HepG2 (cell line): Measurements from ENCODE around the gene RASA2. TPM values are rescaled to one million over a fixed set of nuclear protein-coding genes. Genes with fewer than 3 reads are reported as not detected.

ENCODE experiments used
- CEBPB ChIP-seq: IDR thresholded peaks from 2 replicates; pipeline ENCODE4 v1.6.1; 2011; ENCODE audit warnings: low read depth, low read length, improper control_type of control experiment, borderline replicate concordance
- DMAP1 ChIP-seq: IDR thresholded peaks from 2 replicates; pipeline ENCODE4 v1.6.1; 2016
- GTF3A ChIP-seq: sonication (generic); formaldehyde crosslinking; conservative IDR thresholded peaks from 2 replicates; pipeline ENCODE4 v1.4.0; 2020; ENCODE audit warnings: mild to moderate bottlenecking, missing genetic modification reagents
- HDAC2 ChIP-seq: sonication (generic); formaldehyde crosslinking; IDR thresholded peaks from 2 replicates; pipeline ENCODE4 v1.4.0; 2020; ENCODE audit warnings: missing genetic modification reagents
- KAT7 ChIP-seq: IDR thresholded peaks from 2 replicates; pipeline ENCODE4 v1.6.1; 2018; ENCODE audit warnings: borderline replicate concordance, missing compliant biosample characterization
- MTA1 ChIP-seq: sonication (generic); formaldehyde crosslinking; IDR thresholded peaks from 2 replicates; pipeline ENCODE4 v1.4.0; 2020; ENCODE audit warnings: missing genetic modification reagents, mild to moderate bottlenecking, borderline replicate concordance
- PHF8 ChIP-seq: sonication (generic); formaldehyde crosslinking; IDR thresholded peaks from 2 replicates; pipeline ENCODE4 v1.5.0; 2020; ENCODE audit warnings: missing genetic modification reagents
- THAP11 ChIP-seq: IDR thresholded peaks from 2 replicates; pipeline ENCODE4 v1.6.1; 2016; ENCODE audit warnings: missing biosample characterization, missing genetic modification reagents
- ZNF30 ChIP-seq: sonication (generic); formaldehyde crosslinking; IDR thresholded peaks from 2 replicates; pipeline ENCODE4 v1.5.0; 2020; ENCODE audit warnings: mild to moderate bottlenecking, missing genetic modification reagents
- ZNF382 ChIP-seq: sonication (generic); formaldehyde crosslinking; IDR thresholded peaks from 2 replicates; pipeline ENCODE4 v1.5.0; 2020; ENCODE audit warnings: missing genetic modification reagents, mild to moderate bottlenecking, borderline replicate concordance
- ZNF749 ChIP-seq: sonication (generic); formaldehyde crosslinking; IDR thresholded peaks from 2 replicates; pipeline ENCODE4 v1.8.0; 2022; ENCODE audit warnings: mild to moderate bottlenecking, missing genetic modification reagents, moderate library complexity, borderline replicate concordance
- ZNF772 ChIP-seq: sonication (generic); formaldehyde crosslinking; IDR thresholded peaks from 2 replicates; pipeline ENCODE4 v1.5.0; 2020; ENCODE audit warnings: mild to moderate bottlenecking, missing genetic modification reagents
- ZNF878 ChIP-seq: sonication (generic); formaldehyde crosslinking; IDR thresholded peaks from 2 replicates; pipeline ENCODE4 v1.8.1; 2023; ENCODE audit warnings: mild to moderate bottlenecking, missing genetic modification reagents, moderate library complexity
- polyA plus RNA-seq, 8 experiments: library from polyadenylated mRNA; depleted of rRNA in 3 of 8; stranded (reverse) in 7 of 8; unstranded in 1 of 8; fragments of >200 nt; fragmentation: Illumina TruSeq in 4 of 8; extraction: Trizol in 4 of 8; gene quantifications; 2 replicates each; pipeline versions ENCODE4 v1.2.1 to v1.2.3, GENCODE V29; 2011 to 2016; ENCODE audit warnings: low read depth in 4 of 8, missing spikeins in 1 of 8, mixed read lengths in 1 of 8; ENCODE audit not compliant: insufficient read depth in 1 of 8
- total RNA-seq, 5 experiments: library from RNA; depleted of rRNA; stranded (reverse); fragments of >200 nt; fragmentation: Illumina TruSeq; extraction: Trizol; gene quantifications; 2 replicates each; pipeline ENCODE4 v1.2.3, GENCODE V29; 2016; ENCODE audit warnings: low read depth in 1 of 5
- TF ChIP-seq, protein P1 (sequence below): IDR thresholded peaks from 2 replicates; pipeline ENCODE4 v1.6.1; 2016; ENCODE audit warnings: low read depth, control low read depth
- TF ChIP-seq, protein P2 (sequence below): sonication (generic); formaldehyde crosslinking; IDR thresholded peaks from 2 replicates; pipeline ENCODE4 v1.4.0; 2020; ENCODE audit warnings: missing genetic modification reagents, borderline replicate concordance
- TF ChIP-seq, protein P3 (sequence below): sonication (generic); formaldehyde crosslinking; IDR thresholded peaks from 2 replicates; pipeline ENCODE4 v1.8.0; 2022; ENCODE audit warnings: mild to moderate bottlenecking, missing genetic modification reagents, moderate library complexity
- TF ChIP-seq, protein P4 (sequence below): sonication (generic); formaldehyde crosslinking; IDR thresholded peaks from 2 replicates; pipeline ENCODE4 v1.8.1; 2022; ENCODE audit warnings: mild to moderate bottlenecking, missing genetic modification reagents
- TF ChIP-seq, protein P5 (sequence below): sonication (generic); formaldehyde crosslinking; IDR thresholded peaks from 2 replicates; pipeline ENCODE4 v1.4.0; 2020; ENCODE audit warnings: missing genetic modification reagents
- TF ChIP-seq, protein P6 (sequence below): sonication (generic); formaldehyde crosslinking; IDR thresholded peaks from 2 replicates; pipeline ENCODE4 v1.4.0; 2020; ENCODE audit warnings: low read depth, mild to moderate bottlenecking, missing genetic modification reagents

RASA2 gene
- total and polyA plus RNA-seq, 2 of the 13 experiments (the other 11 are each of a cell fraction or from before 2014, with no cell fraction given) = 5.4 to 8.5 TPM

DNA sequence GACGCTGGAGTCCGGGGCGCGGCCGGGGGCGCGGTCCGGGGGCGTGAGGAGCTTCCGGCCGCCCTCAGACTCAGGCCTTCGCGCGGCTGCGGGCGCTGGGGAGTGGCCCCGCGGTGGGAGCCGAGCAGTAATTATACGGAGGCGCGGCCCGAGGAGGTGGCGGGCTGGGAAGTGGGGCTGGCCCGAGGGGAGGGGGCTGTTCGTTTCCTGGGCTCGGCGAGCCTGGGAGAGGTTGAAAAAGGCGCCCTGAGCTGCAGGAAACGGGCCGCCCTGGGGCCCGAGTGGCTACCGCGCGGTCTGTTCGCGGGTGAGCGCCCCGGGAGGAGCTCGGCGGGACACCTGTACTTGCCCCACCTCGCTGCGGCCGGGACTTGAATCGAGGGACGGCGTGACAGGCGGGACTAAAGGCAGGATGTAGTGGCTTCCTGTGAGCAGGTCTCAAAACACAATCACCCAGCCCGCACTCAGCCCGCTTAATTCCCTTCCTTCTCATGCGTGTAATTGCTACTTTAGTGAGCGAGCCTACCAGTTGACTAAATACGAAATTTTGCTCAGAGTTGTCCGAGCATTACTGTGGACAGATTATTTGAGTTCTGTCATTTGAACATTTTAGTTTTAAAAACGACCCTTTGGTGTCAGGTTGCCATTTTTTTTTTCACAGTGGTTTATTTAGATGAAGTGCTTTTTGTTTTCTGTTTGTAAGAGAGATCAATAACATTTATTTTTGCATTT, 860 bp downstream of the RASA2 start (continued):
- TF ChIP-seq, protein P1, sequence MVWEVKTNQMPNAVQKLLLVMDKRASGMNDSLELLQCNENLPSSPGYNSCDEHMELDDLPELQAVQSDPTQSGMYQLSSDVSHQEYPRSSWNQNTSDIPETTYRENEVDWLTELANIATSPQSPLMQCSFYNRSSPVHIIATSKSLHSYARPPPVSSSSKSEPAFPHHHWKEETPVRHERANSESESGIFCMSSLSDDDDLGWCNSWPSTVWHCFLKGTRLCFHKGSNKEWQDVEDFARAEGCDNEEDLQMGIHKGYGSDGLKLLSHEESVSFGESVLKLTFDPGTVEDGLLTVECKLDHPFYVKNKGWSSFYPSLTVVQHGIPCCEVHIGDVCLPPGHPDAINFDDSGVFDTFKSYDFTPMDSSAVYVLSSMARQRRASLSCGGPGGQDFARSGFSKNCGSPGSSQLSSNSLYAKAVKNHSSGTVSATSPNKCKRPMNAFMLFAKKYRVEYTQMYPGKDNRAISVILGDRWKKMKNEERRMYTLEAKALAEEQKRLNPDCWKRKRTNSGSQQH = no peak
- TF ChIP-seq ZNF878 = no peak
- TF ChIP-seq, protein P2, sequence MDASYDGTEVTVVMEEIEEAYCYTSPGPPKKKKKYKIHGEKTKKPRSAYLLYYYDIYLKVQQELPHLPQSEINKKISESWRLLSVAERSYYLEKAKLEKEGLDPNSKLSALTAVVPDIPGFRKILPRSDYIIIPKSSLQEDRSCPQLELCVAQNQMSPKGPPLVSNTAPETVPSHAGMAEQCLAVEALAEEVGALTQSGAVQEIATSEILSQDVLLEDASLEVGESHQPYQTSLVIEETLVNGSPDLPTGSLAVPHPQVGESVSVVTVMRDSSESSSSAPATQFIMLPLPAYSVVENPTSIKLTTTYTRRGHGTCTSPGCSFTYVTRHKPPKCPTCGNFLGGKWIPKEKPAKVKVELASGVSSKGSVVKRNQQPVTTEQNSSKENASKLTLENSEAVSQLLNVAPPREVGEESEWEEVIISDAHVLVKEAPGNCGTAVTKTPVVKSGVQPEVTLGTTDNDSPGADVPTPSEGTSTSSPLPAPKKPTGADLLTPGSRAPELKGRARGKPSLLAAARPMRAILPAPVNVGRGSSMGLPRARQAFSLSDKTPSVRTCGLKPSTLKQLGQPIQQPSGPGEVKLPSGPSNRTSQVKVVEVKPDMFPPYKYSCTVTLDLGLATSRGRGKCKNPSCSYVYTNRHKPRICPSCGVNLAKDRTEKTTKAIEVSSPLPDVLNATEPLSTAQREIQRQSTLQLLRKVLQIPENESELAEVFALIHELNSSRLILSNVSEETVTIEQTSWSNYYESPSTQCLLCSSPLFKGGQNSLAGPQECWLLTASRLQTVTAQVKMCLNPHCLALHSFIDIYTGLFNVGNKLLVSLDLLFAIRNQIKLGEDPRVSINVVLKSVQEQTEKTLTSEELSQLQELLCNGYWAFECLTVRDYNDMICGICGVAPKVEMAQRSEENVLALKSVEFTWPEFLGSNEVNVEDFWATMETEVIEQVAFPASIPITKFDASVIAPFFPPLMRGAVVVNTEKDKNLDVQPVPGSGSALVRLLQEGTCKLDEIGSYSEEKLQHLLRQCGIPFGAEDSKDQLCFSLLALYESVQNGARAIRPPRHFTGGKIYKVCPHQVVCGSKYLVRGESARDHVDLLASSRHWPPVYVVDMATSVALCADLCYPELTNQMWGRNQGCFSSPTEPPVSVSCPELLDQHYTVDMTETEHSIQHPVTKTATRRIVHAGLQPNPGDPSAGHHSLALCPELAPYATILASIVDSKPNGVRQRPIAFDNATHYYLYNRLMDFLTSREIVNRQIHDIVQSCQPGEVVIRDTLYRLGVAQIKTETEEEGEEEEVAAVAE = 0 out of 2 replicates have a peak, but pooled peaks have one; percentile 27
- TF ChIP-seq, protein P3, sequence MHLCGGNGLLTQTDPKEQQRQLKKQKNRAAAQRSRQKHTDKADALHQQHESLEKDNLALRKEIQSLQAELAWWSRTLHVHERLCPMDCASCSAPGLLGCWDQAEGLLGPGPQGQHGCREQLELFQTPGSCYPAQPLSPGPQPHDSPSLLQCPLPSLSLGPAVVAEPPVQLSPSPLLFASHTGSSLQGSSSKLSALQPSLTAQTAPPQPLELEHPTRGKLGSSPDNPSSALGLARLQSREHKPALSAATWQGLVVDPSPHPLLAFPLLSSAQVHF = 0 out of 2 replicates have a peak, but pooled peaks have one; percentile 26
- TF ChIP-seq THAP11 (CRISPR knock-in tag) = peak; percentile 11; the same call in 1 of the 2 replicates
- TF ChIP-seq HDAC2 (CRISPR knock-in tag) = no peak; the same call in 1 of the 2 replicates
- peak; percentile 61 for TF ChIP-seq ZNF772
- no peak for TF ChIP-seq ZNF30
- TF ChIP-seq DMAP1 = peak; percentile 65; the same call in 1 of the 2 replicates
- TF ChIP-seq, protein P4, sequence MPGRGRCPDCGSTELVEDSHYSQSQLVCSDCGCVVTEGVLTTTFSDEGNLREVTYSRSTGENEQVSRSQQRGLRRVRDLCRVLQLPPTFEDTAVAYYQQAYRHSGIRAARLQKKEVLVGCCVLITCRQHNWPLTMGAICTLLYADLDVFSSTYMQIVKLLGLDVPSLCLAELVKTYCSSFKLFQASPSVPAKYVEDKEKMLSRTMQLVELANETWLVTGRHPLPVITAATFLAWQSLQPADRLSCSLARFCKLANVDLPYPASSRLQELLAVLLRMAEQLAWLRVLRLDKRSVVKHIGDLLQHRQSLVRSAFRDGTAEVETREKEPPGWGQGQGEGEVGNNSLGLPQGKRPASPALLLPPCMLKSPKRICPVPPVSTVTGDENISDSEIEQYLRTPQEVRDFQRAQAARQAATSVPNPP (CRISPR knock-in tag) = no peak
- no peak for TF ChIP-seq GTF3A (CRISPR knock-in tag)
- no peak for TF ChIP-seq CEBPB
- TF ChIP-seq, protein P5, sequence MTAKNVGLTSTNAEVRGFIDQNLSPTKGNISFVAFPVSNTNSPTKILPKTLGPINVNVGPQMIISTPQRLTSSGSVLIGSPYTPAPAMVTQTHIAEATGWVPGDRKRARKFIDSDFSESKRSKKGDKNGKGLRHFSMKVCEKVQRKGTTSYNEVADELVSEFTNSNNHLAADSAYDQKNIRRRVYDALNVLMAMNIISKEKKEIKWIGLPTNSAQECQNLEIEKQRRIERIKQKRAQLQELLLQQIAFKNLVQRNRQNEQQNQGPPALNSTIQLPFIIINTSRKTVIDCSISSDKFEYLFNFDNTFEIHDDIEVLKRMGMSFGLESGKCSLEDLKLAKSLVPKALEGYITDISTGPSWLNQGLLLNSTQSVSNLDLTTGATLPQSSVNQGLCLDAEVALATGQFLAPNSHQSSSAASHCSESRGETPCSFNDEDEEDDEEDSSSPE (CRISPR knock-in tag) = peak; percentile 64; the same call in 1 of the 2 replicates
- peak; percentile 41; the same call in 1 of the 2 replicates for TF ChIP-seq MTA1 (CRISPR knock-in tag)
- no peak for TF ChIP-seq ZNF382
- 0 out of 2 replicates have a peak, but pooled peaks have one; percentile 46 for TF ChIP-seq KAT7 (CRISPR knock-in tag)
- peak; percentile 74 for TF ChIP-seq PHF8 (CRISPR knock-in tag)
- TF ChIP-seq ZNF749 (CRISPR knock-in tag) = no peak
- TF ChIP-seq, protein P6, sequence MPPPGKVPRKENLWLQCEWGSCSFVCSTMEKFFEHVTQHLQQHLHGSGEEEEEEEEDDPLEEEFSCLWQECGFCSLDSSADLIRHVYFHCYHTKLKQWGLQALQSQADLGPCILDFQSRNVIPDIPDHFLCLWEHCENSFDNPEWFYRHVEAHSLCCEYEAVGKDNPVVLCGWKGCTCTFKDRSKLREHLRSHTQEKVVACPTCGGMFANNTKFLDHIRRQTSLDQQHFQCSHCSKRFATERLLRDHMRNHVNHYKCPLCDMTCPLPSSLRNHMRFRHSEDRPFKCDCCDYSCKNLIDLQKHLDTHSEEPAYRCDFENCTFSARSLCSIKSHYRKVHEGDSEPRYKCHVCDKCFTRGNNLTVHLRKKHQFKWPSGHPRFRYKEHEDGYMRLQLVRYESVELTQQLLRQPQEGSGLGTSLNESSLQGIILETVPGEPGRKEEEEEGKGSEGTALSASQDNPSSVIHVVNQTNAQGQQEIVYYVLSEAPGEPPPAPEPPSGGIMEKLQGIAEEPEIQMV (CRISPR knock-in tag) = 0 out of 2 replicates have a peak, but pooled peaks have one; percentile 8
